ENCODE results near the gene MYLK3.

MYLK3 gene

DNA sequence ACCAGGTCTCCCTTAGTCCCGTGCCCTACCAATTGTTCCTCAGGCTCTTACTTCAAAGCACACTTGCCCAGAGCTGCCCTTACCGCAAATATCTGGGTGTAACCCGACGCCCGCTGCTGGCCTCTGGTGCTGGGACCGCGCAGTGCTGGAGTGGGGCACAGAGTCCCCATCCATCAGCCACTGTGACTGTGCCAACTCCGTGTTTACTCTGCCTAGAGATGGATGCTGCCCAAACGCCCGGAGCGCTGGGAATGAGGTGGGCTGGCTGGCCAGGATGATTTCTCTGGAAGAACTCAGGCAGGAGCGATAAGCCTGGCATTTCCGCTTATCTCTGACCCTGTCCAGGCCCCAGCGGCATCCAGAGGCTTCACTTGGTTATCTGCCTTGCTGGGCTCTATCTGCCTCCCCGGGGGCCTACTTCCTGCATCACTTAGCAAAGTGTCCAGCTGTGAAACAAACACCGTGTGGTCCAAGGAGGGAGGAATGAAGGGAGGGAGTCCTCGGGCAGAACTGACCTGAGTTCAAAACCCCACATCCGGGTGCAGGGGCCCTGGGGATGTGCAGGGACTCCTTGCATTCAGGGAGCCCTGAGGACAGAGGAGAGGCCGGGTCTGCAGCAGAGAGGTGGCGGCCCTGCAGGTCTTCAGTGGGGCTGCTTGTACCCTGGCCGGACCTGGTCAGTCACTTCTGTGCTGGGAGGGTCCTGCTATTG is 9.4 kb upstream of the MYLK3 start:
- ATAC-seq (no peak), DNase-seq (no peak)

DNA sequence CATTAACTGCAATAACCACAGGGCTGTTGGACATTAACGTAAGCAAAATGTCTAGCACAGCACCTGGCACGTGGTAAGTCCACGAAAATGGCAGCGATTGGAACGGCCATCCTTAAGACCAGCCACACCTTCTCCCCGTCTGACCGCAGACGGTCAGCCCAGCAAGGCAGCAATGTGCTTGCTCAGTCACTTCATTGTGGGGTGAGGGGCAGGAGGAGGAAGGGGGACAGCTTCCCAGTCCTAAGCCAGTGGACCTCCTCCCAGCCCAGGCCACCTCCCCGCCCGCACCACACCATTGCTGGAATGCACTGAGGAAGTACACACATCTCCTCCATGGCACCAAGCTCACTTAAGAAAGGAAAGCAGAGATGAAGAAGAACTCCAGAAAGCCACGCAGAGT is 8.6 kb upstream of the MYLK3 start:
- DNase-seq, result no peak
- ATAC-seq, result no peak

DNA sequence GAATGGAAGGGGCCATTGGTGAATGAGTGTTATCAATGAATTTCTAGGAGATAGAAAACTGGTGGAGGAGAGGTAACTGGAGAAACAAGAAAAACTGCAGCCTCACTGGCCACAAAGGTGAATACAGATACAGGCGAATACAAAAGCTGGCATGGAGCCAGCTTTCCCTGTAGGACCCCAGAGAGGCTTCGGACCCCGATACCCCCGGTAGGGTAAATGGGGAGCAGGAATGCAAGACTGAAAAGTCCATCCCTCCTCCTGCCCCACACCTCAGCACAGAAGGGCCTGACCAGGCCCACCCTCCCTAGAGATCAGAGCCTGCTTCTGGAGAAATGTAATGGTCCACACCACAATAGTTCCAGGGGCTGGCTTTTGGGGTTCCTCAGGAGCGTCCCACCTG is 4.9 kb upstream of the MYLK3 start:
- DNase-seq, result no peak
- no peak for ATAC-seq

DNA sequence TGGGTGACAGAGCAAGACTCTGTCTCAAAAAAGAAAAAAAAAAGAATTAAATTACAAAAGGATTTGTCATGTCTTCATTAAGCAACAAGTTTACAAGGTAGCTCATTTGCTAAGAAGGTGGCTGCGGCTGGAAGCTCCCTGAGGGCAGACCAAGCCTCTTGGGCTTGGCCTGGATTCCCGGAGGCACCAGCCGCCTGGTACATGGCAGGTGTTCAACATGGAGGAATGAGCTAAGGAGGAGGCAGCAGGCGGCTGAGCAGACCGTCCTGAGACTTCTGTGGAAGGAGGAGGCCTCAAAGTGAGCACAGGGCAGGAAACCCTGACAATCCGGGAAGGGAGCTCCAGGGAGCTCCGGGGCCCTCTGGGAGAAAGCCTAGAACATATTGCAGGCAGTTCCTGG is 3.2 kb upstream of the MYLK3 start:
- ATAC-seq, result no peak

DNA sequence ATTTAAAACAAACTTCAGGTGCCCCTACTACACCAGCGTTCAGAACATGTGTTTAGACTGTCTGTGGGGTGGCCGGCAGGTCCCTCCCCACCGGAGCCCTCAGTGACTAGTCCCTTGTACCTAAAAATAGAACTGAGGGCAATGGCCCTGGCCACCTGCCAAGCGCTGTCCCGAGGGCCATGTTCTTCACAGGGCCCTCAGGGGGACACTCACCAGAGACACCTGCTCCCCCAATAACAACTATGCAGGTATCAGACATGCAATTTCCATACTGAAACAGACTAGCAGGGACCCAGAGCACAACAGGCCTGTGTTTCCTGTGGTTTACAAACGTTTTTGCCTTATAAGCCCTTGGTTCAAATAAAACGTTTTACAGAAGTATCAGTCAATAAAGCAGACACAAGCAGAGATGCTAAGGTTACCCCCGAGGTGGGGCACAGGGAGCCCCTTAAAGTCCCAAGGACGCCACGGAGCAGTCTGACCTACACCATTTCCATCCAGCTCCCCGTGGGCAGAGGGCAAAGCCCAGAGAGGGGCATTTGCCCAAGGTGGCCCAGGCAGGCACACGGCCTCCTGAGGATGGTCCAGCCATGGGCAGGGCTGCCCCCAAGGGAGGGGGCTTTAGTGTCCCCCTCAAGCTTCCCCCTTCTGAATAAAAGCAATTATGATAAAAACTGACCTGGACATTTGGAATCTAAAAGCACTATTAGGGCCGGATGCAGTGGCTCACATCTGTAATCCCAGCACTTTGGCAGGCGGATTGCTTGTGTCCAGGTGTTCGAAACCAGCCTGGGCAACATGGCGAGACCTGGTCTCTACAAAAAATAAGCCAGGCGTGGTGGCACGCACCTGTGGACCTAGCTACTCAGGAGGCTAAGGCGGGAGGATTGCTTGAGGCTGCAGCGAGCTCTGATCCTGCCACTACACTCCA is 896 bp upstream of the MYLK3 start:
- DNase-seq (no peak), ATAC-seq (no peak)

More for the DNA sequence above, 3.2 kb upstream of the MYLK3 start:
- DNase-seq, result no peak

DNA sequence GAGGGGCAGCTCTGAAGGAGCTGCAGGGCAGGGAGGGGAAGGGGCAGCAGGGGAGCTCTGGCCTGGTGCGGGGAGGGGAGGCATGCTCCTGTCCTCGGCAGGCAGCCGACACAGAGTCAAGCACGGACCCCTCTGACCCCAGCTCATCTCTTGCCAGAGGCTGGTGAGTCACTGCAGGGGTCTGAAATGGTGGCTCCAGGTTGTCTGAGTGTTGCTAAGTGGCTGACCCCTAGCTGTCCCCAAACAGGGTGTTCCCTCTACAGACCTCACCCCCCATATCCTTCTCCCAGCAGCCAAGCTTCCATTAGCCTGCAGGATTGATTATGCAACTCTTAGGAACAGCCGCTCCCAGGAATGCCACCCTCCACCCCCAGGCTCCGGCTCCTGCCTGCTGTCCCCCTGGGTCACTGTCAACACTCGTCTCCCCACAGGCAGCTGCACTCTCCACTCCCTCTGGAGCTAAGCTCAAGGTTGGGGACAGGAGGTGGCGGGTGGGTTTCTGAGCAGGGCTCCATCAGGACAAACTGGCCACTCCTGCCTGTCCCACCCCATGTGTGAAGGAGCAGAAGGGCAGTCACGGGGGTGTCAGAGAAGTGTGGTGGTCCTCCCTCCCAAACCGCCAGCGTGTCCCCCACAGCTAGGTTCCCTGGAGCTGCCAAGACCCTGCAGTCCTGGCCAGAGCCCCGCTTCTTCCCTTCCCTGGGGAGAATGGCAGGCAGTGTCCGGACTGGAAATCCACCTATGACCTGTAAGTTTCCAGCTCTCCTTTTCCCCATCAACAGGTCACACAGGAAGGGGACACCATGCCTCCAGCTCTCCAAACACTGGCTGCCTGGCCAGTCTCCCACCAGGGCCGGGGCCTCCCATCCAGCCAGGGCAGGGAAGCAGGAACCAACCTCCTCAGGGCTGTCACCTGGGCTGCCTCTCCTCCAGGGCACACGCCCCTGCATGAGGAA is 1.0 kb downstream of the MYLK3 start:
- ATAC-seq (no peak), DNase-seq (no peak)

DNA sequence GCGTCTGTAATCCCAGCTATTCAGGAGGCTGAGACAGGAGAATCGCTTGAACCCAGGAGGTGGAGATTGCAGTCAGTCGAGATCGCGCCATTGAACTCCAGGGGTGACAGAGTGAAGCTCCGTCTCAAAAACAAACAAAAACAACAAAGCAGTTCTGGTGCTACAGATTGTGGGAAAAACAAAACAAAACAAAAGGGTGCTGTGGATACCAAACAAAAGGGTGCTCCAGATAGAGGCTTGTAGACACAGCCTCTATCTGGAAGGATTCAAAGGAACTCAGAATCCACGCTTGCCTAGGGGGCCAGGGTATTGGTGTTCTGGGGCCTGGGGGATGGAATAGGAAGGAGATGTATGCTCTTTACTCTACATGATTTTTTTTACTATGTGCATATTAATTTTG is 2.5 kb downstream of the MYLK3 start:
- no peak for ATAC-seq
- DNase-seq, result no peak

DNA sequence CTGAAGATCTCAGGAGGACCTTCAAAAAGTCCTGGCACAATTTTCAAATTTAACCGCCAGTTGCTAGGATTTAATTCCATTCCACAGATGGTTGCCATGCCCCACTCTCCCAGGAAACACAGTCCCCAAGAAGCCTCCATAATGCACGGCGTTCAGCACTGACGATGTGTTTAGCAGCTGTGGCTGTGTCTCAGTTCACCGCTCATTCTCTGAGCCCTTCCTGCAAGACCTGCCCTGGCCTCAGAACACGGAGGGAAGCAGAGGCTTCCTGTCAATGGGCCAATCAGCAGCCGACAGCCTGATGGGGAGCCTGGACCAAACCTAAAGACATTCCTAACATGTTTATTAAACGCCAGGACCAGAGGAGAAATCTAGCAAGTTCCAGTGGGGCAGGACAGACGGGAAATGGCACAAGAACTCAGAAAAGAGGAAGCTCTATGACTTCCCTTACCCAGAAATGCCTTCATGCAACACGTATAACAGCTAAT is 4.9 kb downstream of the MYLK3 start:
- peak; percentile 9 for DNase-seq
- no peak for ATAC-seq

DNA sequence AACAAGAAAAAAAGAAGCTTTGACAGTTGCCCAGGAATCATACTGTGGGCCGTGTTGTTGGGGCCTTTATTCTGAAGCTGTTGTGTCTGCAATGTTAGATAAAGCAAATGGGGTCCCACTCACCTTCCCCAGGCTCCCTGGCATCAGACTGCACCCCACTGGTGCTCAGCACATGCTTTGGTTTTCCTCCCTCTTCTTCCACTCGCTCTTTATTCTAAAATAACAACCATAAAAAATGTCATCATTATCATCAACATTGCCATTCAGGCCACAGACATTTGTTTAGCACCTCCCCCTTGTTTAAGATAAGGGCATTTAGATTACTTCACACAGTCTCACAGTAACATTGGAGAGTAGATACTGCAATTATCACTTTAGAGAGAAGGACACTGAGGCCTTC is 8.2 kb downstream of the MYLK3 start:
- ATAC-seq, result no peak
- no peak for DNase-seq

DNA sequence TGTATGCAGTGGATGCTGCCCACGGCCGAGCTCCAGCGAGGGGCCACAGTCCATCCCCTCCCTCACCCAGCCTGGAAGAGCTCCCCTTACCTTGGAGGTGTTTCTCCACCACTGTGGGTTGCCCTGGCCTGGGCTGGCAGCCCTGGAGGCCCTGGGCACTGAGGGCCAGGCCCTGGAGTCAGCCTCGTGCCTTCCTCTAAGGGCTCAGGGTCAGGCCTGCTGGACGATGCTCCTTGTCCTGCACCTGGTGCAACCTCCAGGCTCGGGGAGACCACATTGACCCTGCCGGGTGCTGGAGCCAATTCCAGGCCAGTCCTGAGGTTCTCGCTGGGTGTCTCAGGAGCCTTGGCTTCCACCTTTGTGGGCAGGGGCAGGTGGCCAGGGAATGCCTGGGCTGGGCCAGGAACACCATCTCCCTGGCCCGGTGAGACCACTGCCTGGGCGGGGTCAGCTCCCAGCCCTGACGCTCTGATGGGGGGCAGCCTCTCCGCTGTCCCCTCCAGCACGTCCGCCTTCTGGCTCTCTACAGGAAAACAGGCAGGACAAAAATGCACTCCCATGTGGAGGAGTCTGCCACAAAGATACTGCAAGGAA is 10.4 kb downstream of the MYLK3 start:
- ATAC-seq (no peak), DNase-seq (no peak)

DNA sequence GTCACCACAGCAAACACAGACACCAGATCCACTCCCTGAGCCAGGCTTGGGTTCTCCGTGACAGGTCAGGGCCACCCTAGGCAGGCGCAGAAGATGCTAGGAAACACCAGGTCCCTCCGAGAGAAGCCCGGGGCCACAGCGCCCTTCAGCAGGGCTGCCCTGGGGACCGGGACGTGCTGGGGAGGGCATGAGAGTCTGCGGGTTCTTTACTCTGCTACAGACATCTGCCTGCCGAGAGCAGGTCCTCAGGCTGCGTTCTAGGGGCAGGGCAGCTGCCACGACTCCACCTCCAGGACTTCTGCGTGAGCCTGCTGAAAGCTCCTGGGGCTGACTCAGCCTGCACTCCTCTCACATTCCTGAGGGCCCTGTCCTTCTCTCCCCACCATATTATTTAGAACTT is 11.4 kb downstream of the MYLK3 start:
- ATAC-seq, result no peak
- DNase-seq, result no peak

DNA sequence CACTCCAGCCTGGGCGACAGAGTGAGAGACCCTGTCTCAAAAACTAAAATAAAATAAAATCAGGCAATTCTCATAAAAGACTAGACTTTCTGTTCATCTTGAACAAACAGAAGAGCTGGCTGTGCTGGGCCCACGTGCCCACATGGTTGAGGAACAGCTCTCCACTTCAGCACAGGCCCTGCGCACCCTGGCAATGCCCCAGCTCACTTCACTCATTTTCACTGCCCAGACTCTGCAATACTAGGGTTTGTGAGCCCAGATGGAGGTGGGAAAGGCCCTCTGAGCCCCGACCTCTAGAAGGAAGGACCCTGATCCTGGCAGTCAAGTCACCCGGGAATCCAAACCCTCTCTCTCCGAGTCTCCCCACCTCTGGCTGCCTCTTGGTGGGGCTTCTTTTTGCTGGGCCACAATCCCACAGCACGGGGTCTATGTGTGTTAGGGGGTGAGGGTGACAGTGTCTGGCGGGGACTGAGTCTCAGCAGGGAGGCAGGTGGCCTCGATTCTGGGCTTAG is 14.8 kb downstream of the MYLK3 start:
- DNase-seq, result no peak

DNA sequence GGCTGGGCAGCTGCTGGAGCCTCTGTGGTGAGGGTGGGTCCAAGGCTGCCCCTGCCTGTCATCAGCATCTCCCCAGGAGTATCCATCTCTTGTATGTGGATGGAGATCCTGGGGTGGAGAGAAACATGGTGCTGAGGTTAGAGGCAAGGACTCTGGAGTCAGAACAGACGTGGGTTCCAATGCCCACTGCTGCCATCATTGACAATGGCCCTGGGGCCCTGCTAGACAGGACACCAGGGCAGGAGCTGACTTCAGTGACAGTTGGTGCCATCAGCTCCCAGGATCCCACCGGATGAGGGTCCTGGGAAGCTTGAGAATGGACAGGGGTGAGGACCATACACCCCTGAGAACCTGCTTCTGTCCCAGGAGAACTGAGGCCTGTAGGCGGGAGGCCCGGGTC is 15.6 kb downstream of the MYLK3 start:
- DNase-seq (no peak), ATAC-seq (no peak)

More for the DNA sequence above, 14.8 kb downstream of the MYLK3 start:
- ATAC-seq, result no peak

DNA sequence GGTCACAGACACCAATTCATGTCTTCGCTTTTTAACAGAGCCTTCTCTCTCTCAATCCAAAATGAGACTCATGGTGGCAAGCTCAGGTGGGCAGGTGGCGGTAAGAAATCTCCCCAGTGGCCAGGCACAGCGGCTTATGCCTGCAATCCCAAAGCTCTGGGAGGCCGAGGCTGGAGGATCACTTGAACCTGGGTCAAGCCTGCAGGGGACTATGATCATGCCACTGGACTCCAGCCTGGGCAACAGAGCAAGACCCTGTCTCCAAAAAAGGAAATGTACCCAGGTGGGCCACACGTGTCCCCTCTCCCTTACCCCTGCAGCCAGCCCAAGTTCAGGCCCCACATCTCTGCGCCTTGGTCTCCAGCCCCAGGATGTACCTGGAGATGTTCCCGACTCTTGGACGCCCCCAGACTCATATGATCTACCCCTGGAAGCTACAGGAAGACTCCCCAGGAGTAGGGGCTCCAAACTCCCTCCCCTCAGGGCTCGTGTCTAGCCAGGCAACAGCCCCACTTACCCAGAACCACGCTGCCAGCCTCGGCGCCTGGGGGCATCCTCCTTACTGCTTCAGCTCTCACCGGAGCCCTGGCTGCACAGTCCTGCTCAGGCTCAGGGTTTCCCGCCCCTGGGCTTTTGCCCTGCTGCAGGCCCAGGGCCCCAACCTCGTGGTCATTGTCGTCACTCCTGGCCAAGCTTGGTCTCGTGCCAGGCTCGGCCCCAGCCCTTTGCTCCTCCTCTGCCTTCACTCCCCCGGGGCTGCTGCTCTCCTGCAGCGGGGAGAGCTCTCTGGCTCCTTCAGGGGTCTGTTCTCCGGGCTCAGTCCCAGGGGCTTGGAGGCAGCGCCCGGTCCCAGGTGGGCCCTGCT is 16.2 kb downstream of the MYLK3 start:
- ATAC-seq (no peak), DNase-seq (no peak)

DNA sequence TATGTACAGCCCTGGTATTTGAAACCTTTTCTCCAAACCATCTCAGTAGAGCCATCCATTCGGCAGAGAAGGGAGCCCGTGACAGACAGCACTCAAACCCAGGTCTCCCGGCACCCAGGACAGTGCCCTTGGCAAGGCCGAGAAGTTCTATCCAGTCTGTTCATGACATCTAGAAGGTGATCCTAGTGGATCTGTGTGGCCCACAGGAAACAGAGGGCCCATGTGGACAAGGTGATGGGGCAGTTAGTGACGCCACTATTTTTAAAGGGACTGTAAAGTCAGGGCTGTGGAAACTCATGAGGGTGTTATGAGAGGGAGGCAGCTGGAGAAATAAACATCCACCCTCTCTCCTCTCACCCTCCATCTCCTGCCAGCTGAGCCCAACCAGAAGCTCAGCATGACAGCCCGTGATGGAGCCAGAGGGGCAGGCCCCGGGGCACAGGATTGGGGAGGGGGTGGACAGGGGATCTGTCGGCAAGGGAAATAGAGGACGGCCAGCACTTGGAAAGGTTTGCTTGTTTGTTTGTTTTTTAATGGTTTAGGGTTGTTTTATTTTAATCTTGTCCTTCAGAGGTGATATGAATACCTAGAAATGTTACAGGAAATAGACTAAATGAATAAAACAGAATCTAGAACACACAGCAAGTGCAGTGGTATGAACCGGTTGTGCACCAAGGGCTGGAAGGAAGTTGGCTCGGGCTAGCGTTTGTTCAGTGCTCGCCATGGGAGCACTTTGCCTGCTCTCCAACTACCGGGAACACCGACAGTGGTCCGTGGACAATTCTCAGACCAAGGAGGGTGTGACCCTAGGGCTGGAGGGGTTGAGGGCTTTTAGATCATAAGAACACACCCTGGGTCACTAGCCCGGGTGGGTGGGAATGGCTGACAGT is 17.1 kb downstream of the MYLK3 start:
- DNase-seq, result no peak
- no peak for ATAC-seq

DNA sequence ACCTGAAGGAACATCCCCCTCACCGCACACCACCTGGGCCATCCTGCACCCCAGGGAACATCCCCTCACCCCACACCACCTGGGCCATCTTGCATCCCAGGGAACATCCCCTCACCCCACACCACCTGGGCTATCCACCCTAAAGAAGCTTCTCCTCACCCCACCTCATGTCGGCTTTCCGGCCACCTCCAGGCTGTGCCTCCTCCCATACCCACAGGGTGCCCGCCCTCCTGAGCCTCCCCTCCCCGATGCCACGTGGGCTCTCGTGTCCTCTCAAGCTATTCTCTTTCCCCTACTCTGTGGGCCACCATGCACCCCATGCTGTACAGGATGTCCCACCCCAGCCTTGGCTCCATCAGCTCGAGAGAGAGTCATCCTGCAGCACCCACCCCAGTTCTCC is 18.0 kb downstream of the MYLK3 start:
- no peak for DNase-seq
- no peak for ATAC-seq

DNA sequence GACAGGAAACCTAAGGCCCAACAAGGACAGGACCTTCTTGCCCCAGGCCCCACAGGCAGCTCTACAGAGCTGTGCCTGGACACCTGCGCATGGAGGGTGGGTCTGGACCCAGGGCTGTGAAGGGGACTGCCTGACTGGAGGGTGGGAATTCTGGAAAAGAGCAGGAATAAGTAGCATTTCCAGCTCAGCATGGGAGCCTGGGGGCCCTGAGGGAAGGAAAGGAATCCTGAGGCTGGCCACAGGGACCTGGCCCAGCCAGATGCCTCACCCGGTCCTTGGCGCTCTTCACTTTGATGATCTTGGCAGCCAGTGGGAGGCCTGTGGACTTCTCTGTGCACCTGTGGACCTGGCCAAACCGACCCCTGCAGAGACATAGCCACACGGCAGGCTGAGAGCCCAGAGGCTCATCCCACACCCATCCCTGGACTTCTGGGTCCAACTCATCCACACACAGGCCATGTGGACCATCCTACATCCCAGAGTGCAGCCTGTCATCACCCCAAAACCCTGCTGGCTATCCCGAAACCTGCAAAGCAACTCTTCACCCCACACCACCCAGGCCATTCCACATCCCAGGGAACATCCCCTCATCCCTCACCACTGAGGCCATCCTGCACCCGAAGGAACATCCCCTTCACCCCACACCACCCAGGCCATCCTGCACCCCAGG is 18.7 kb downstream of the MYLK3 start:
- no peak for ATAC-seq
- DNase-seq, result no peak

DNA sequence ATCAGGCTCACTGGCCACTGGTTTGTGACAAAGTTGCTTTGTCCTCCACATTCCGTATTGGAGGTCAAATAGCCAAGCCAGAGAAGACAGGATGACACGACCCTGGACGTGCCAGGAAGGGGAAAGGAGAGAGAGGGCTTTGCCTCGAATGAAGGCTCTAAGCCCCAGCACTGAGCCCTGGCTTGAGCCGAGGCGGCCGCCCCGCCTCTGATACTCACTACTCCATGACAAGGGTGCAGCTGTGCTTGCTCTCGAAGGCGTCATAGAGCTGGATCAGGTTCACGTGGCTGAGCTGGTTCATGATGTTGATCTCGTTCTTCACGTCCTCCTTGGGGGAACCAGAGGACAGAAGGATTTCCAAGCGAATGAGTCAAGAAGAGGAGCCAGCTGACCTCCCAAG is 19.3 kb downstream of the MYLK3 start:
- ATAC-seq (no peak), DNase-seq (no peak)

DNA sequence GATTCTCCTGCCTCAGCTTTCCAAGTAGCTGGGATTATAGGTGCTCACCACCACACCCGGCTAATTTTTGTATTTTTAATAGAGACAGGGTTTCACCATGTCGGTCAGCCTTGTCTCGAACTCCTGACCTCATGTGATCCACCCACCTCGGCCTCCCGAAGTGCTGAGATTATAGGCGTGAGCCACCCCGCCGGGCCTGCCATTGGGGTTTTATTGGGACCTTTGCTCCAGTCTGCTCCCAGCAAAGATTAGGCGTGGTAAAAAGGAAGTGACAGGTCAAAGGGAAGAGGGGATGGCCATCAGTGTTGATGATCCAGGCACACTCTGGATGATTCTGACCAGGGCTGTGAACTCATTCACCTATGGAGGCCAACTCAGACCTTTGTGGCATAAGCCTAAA is 20.5 kb downstream of the MYLK3 start:
- ATAC-seq, result no peak

More for the DNA sequence above, 20.5 kb downstream of the MYLK3 start:
- DNase-seq, result no peak
